IMR-90 (cell line): Measurements from ENCODE around the gene GPR82. TPM values are rescaled to one million over a fixed set of nuclear protein-coding genes. Genes with fewer than 3 reads are reported as not detected.

Experiments used
- ATAC-seq: fragments of 200-7000 bp; cut with Tn5 transposase; 2 replicates; pipeline ENCODE4 v1.9.1; 2020; ENCODE audit warnings: low read depth, mild to moderate bottlenecking, moderate library complexity
- BruUV-seq: library from RNA; stranded (reverse); fragments of 400-500 nt; replicated peaks from 2 replicates; lab custom pipeline; 2021; lab: Mats Ljungman, UMichigan
- CTCF ChIA-PET: fragments of 300-600 bp; formaldehyde crosslinking; extraction: SDS; loops from one replicate; lab custom pipeline; 2021; ENCODE audit warnings: antibody characterized with exemption; lab: Yijun Ruan, JAX
- POLR2A ChIA-PET: fragments of 300-600 bp; sonication (Branson Sonifier 250); formaldehyde crosslinking; loops from one replicate; lab custom pipeline; 2022; ENCODE audit warnings: antibody characterized with exemption; ENCODE audit not compliant: unreplicated experiment; lab: Charles Lee
- DNase-seq: peaks from one replicate; pipeline ENCODE4 v3.0.0; 2013
- H2AFZ ChIP-seq: replicated peaks from 2 replicates; pipeline ENCODE3; 2013; ENCODE audit warnings: low read length, mild to moderate bottlenecking; ENCODE audit not compliant: poor library complexity
- H2AK5ac ChIP-seq: 2 replicates; pipeline ENCODE4 v1.6.1; 2013; ENCODE audit warnings: low read depth, low read length, inconsistent platforms
- H2AK9ac ChIP-seq: replicated peaks from 2 replicates; pipeline ENCODE3; 2013; ENCODE audit warnings: mild to moderate bottlenecking, low read depth, low read length, moderate library complexity; ENCODE audit not compliant: poor library complexity
- H2BK120ac ChIP-seq: 2 replicates; pipeline ENCODE4 v1.6.1; 2013; ENCODE audit warnings: low read depth, low read length, inconsistent platforms
- H2BK15ac ChIP-seq: 3 replicates; pipeline ENCODE4 v1.6.1; 2013; ENCODE audit warnings: low read depth, low read length, inconsistent platforms
- H2BK20ac ChIP-seq: 2 replicates; pipeline ENCODE4 v1.6.1; 2013; ENCODE audit warnings: low read depth, mild to moderate bottlenecking, inconsistent platforms, low read length, moderate library complexity
- H2BK5ac ChIP-seq: 2 replicates; pipeline ENCODE4 v1.6.1; 2013; ENCODE audit warnings: mild to moderate bottlenecking, low read depth, low read length, inconsistent platforms; ENCODE audit not compliant: poor library complexity, severe bottlenecking
- H3K14ac ChIP-seq: replicated peaks from 2 replicates; pipeline ENCODE4 v1.6.1; 2013; ENCODE audit warnings: low read depth, low read length, inconsistent platforms
- H3K18ac ChIP-seq: 2 replicates; pipeline ENCODE4 v1.6.1; 2013; ENCODE audit warnings: low read depth, low read length, control low read depth
- H3K23ac ChIP-seq: 2 replicates; pipeline ENCODE4 v1.6.1; 2013; ENCODE audit warnings: low read depth, low read length, inconsistent platforms
- H3K27ac ChIP-seq: 2 replicates; pipeline ENCODE4 v1.5.1; 2013; ENCODE audit warnings: mild to moderate bottlenecking, control low read depth, low read length; ENCODE audit not compliant: insufficient read depth
- H3K27me3 ChIP-seq: 2 replicates; pipeline ENCODE4 v1.6.1; 2013; ENCODE audit warnings: low read length; ENCODE audit not compliant: control insufficient read depth, insufficient read depth
- H3K36me3 ChIP-seq: 2 replicates; pipeline ENCODE4 v1.6.1; 2013; ENCODE audit warnings: low read length, mixed read lengths; ENCODE audit not compliant: control insufficient read depth, insufficient read depth
- H3K4ac ChIP-seq: 2 replicates; pipeline ENCODE4 v1.6.1; 2013; ENCODE audit warnings: low read depth, low read length, inconsistent platforms
- H3K4me1 ChIP-seq: 2 replicates; pipeline ENCODE4 v1.6.1; 2013; ENCODE audit warnings: low read length, mixed read lengths; ENCODE audit not compliant: control insufficient read depth, insufficient read depth
- H3K4me2 ChIP-seq: 2 replicates; pipeline ENCODE4 v1.6.1; 2013; ENCODE audit warnings: low read depth, mild to moderate bottlenecking, control low read depth, low read length, moderate library complexity
- H3K4me3 ChIP-seq: 2 replicates; pipeline ENCODE4 v1.5.1; 2013; ENCODE audit warnings: low read depth, mild to moderate bottlenecking, control low read depth, low read length, moderate library complexity; ENCODE audit not compliant: insufficient read depth
- H3K56ac ChIP-seq: 2 replicates; pipeline ENCODE4 v1.6.1; 2013; ENCODE audit warnings: low read length, inconsistent platforms; ENCODE audit not compliant: insufficient read depth; ENCODE audit errors: extremely low read depth
- H3K79me1 ChIP-seq, 2 experiments: 2 replicates each; pipeline ENCODE4 v1.6.1; 2013; ENCODE audit warnings: low read length in 2 of 2, inconsistent platforms in 1 of 2, low read depth in 1 of 2
- H3K9ac ChIP-seq: 2 replicates; pipeline ENCODE4 v1.6.1; 2013; ENCODE audit warnings: low read depth, low read length, control low read depth
- H3K9me1 ChIP-seq: 2 replicates; pipeline ENCODE4 v1.6.1; 2013; ENCODE audit warnings: low read length, inconsistent platforms; ENCODE audit not compliant: insufficient read depth
- H3K9me3 ChIP-seq: 2 replicates; pipeline ENCODE4 v1.6.1; 2013; ENCODE audit warnings: low read length; ENCODE audit not compliant: control insufficient read depth, insufficient read depth
- H4K20me1 ChIP-seq: 2 replicates; pipeline ENCODE4 v1.6.1; 2013; ENCODE audit warnings: low read length, inconsistent platforms; ENCODE audit not compliant: insufficient read depth
- H4K5ac ChIP-seq: 2 replicates; pipeline ENCODE4 v1.6.1; 2013; ENCODE audit warnings: mild to moderate bottlenecking, low read depth, low read length, control low read depth
- H4K8ac ChIP-seq, 2 experiments: 2 replicates each; pipeline ENCODE4 v1.6.1; 2013; ENCODE audit warnings: low read depth in 2 of 2, low read length in 2 of 2, control low read depth in 1 of 2, inconsistent platforms in 1 of 2
- H4K91ac ChIP-seq: 2 replicates; pipeline ENCODE4 v1.6.1; 2013; ENCODE audit warnings: low read depth, low read length, inconsistent platforms; ENCODE audit not compliant: insufficient read depth
- POLR2A ChIP-seq: IDR thresholded peaks from 2 replicates; pipeline ENCODE4 v1.6.1; 2012; ENCODE audit warnings: mild to moderate bottlenecking, low read depth, low read length
- WGBS, 2 experiments: methylation state at CpG; one replicate each; pipeline versions ENCODE4 v1.1.5 to v1.1.7; 2013; ENCODE audit warnings: missing lambda C conversion rate in 2 of 2; ENCODE audit not compliant: insufficient read length in 1 of 2; ENCODE audit errors: extremely low coverage in 2 of 2; 5-methylcytosine and 5-hydroxymethylcytosine counted together
- dilution Hi-C: fragments of 300-500 bp; cut with HindIII; formaldehyde crosslinking; loops from one replicate; pipeline ENCODE4 v1.14.3; 2018; ENCODE audit warnings: low sequenced_read_pairs; ENCODE audit not compliant: unreplicated experiment
- in situ Hi-C: fragments of 300-500 bp; cut with MboI; formaldehyde crosslinking; loops from 3 replicates; pipeline ENCODE4 v1.14.3; 2019; ENCODE audit warnings: low sequenced_read_pairs, inconsistent platforms, mixed read lengths
- intact Hi-C: fragments of 100-400 bp; cut with micrococcal nuclease; formaldehyde crosslinking; loops from 2 replicates; pipeline ENCODE4 v1.10.0; 2022
- polyA plus RNA-seq, 3 experiments: library from polyadenylated mRNA; depleted of rRNA; stranded (reverse); fragments of >200 nt; gene quantifications; 2 replicates each; pipeline ENCODE4 v1.2.3, GENCODE V29; 2012; ENCODE audit warnings: low replicate concordance in 1 of 3
- total RNA-seq: library from RNA; depleted of rRNA; stranded (reverse); fragments of >200 nt; gene quantifications from 2 replicates; pipeline ENCODE4 v1.2.3, GENCODE V29; 2012
- TF ChIP-seq, protein P1 (sequence below): fragments of 150-350 bp; IDR thresholded peaks from 2 replicates; pipeline ENCODE4 v1.6.1; 2016; ENCODE audit warnings: low read depth, mild to moderate bottlenecking, low read length, moderate library complexity, borderline replicate concordance

GPR82 gene
- total and polyA plus RNA-seq, 2 of the 4 experiments (the other 2 are of a cell fraction), result not detected

DNA sequence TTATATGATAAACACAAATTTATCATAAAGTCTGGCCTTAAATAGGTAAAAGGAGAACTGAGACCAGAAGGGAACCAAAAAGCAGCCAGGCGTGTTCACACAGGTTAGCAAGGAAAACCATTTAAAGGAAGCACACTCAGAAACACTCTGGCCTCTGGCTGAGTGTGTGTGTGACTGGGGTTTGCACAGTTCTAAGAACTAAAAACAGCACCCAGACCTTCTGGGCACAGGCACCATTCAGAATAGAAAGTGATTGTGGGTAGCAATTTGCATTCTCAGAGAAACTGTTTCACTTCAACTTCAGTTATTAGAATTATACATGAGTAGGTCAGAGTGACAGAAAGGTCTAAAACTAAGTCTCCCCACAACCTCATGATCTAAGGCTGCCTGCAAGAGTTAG lies 10.0 kb downstream of the GPR82 start:
- Histone ChIP-seq H4K20me1 (no peaks in the 10 kb centered on the region), H2BK15ac (no peak overlapping the region), H3K27ac (no peak overlapping the region), H3K4me2 (no peak overlapping the region), H3K4me1 (no peaks in the 10 kb centered on the region), H3K9me1 (no peaks in the 10 kb centered on the region), H3K18ac (no peak overlapping the region), H3K27me3 (no peaks in the 10 kb centered on the region; the same call in 1 of the 2 replicates), H4K8ac (no peak overlapping the region), H2BK5ac (no peak overlapping the region), H3K4ac (no peak overlapping the region), H2AK5ac (no peak overlapping the region), H4K91ac (no peak overlapping the region), H2AK9ac (no peak overlapping the region), H3K9me3 (no peaks in the 10 kb centered on the region), H2BK20ac (no peak overlapping the region), H3K4me3 (no peak overlapping the region), H3K36me3 (no peaks in the 10 kb centered on the region), H3K14ac (no peak overlapping the region), H2BK120ac (no peak overlapping the region), H3K23ac (no peak overlapping the region), H2AFZ (no peak overlapping the region), H3K56ac (no peak overlapping the region), H3K79me1 (no peaks in the 10 kb centered on the region), H4K5ac (no peak overlapping the region), H3K9ac (no peak overlapping the region)
- BruUV-seq, result no TSS peak
- no peak for ATAC-seq
- dilution Hi-C loops (no loop called here), in situ Hi-C loops (no loop called here), intact Hi-C loops (loop anchor here (10.0 kb wide), 2 partner anchors 179 to 459 kb away; no protein-coding TSS in a partner anchor)
- no peak for TF ChIP-seq POLR2A
- TF ChIP-seq, protein P1, sequence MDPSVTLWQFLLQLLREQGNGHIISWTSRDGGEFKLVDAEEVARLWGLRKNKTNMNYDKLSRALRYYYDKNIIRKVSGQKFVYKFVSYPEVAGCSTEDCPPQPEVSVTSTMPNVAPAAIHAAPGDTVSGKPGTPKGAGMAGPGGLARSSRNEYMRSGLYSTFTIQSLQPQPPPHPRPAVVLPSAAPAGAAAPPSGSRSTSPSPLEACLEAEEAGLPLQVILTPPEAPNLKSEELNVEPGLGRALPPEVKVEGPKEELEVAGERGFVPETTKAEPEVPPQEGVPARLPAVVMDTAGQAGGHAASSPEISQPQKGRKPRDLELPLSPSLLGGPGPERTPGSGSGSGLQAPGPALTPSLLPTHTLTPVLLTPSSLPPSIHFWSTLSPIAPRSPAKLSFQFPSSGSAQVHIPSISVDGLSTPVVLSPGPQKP, result no peak
- POLR2A ChIA-PET, result no interaction called here
- CTCF ChIA-PET, result no interaction called here
- DNase-seq, result no peak
- 33% methylated on average over 1 of the region's 1 CpG; no CpG with 5 or more reads in 1 of the 2 experiments for WGBS, 2 experiments
